MCF 10A (cell line): ENCODE measurements around the gene RMDN3. TPM values are rescaled to one million over a fixed set of nuclear protein-coding genes. Genes with fewer than 3 reads are reported as not detected.

ENCODE experiments used
- BruUV-seq: library from RNA; stranded (reverse); fragments of 400-500 nt; replicated peaks from 2 replicates; lab custom pipeline; 2021; lab: Mats Ljungman, UMichigan
- CTCF ChIA-PET: fragments of 300-600 bp; sonication (Branson Sonifier 250); formaldehyde crosslinking; extraction: SDS; loops from one replicate; lab custom pipeline; 2021; ENCODE audit warnings: antibody characterized with exemption, inconsistent platforms; lab: Yijun Ruan, JAX
- POLR2A ChIA-PET: fragments of 300-600, 350-650 bp; sonication (Branson Sonifier 250); formaldehyde crosslinking; extraction: SDS; loops from one replicate; lab custom pipeline; 2020; ENCODE audit warnings: antibody characterized with exemption, inconsistent platforms; lab: Yijun Ruan, JAX
- DNase-seq: peaks from one replicate; pipeline ENCODE4 v3.0.0-alpha.2; 2018; ENCODE audit not compliant: unreplicated experiment
- H3K27ac Mint-ChIP-seq: one replicate; pipeline ENCODE4 v1.8.0; 2022; ENCODE audit warnings: mild to moderate bottlenecking, low read depth, mixed read lengths; ENCODE audit not compliant: unreplicated experiment
- H3K27me3 Mint-ChIP-seq: one replicate; pipeline ENCODE4 v1.8.0; 2022; ENCODE audit warnings: mixed read lengths; ENCODE audit not compliant: insufficient read depth, unreplicated experiment
- H3K36me3 Mint-ChIP-seq: one replicate; pipeline ENCODE4 v1.8.0; 2022; ENCODE audit warnings: mild to moderate bottlenecking, moderate library complexity, mixed read lengths; ENCODE audit not compliant: insufficient read depth, unreplicated experiment
- H3K4me1 Mint-ChIP-seq: one replicate; pipeline ENCODE4 v1.8.0; 2022; ENCODE audit warnings: mixed read lengths; ENCODE audit not compliant: insufficient read depth, unreplicated experiment
- H3K4me3 Mint-ChIP-seq: one replicate; pipeline ENCODE4 v1.8.0; 2022; ENCODE audit warnings: mild to moderate bottlenecking, moderate library complexity, mixed read lengths; ENCODE audit not compliant: unreplicated experiment
- H3K9me3 Mint-ChIP-seq: one replicate; pipeline ENCODE4 v1.8.0; 2022; ENCODE audit warnings: mixed read lengths; ENCODE audit not compliant: unreplicated experiment
- CTCF ChIP-seq: fragments of 200-600 bp; IDR thresholded peaks from one replicate; pipeline ENCODE4 v1.8.0; 2022; ENCODE audit warnings: antibody characterized with exemption, mild to moderate bottlenecking; ENCODE audit not compliant: unreplicated experiment
- intact Hi-C: fragments of 100-400 bp; cut with micrococcal nuclease; formaldehyde crosslinking; loops from 2 replicates; pipeline ENCODE4 v1.14.1; 2022
- total RNA-seq: library from RNA; stranded (reverse); gene quantifications from 2 replicates; pipeline ENCODE4 v1.2.3, GENCODE V29; 2022

The RMDN3 gene
- total RNA-seq, 1 experiment from 2014 or later, result 36.1 TPM

GRCh38 chr15:40762919-40763800 is 8.1 kb upstream of the RMDN3 start:
- POLR2A ChIA-PET, result interaction anchor here (0.7 to 4.2 kb wide), 6 partner anchors 14 to 583 kb away, joined by 3 to 28 read pairs (median 4); partner anchors contain the start of genes RAD51, SPINT1 and VPS18
- Mint-ChIP-seq H3K36me3 (peaks cover 28% of the 10 kb centered on the region), H3K27ac (no peak overlapping the region)

GRCh38 chr15:40759961-40760360 is 4.9 kb upstream of the RMDN3 start:
- no peak overlapping the region for H3K4me3 Mint-ChIP-seq
- intact Hi-C loops, result loop anchor here (10.0 kb wide), 1 partner anchor 165 kb away; the partner anchor contains the start of gene KNL1
- POLR2A ChIA-PET, result interaction anchor here (0.7 to 0.9 kb wide), 2 partner anchors 10 to 167 kb away, joined by 3 to 5 read pairs; partner anchors contain the start of gene C15orf62
- H3K27me3 Mint-ChIP-seq, result no peaks in the 10 kb centered on the region
- CTCF ChIA-PET, result interaction anchor here (0.7 kb wide), 1 partner anchor 171 kb away, joined by 3 read pairs; no protein-coding TSS in a partner anchor
- H3K36me3 Mint-ChIP-seq, result peaks cover 8% of the 10 kb centered on the region
- no peaks in the 10 kb centered on the region for H3K9me3 Mint-ChIP-seq
- H3K4me1 Mint-ChIP-seq, result peaks cover under 1% of the 10 kb centered on the region
- DNase-seq, result no peak
- H3K27ac Mint-ChIP-seq, result no peak overlapping the region
- TF ChIP-seq CTCF, result no peak
- no TSS peak for BruUV-seq

More at GRCh38 chr15:40762919-40763800, 8.1 kb upstream of the RMDN3 start:
- Mint-ChIP-seq H3K27me3 (no peaks in the 10 kb centered on the region), H3K9me3 (no peaks in the 10 kb centered on the region), H3K4me1 (peaks cover 19% of the 10 kb centered on the region), H3K4me3 (peak overlapping the region; percentile 68)
- TF ChIP-seq CTCF, result no peak
- CTCF ChIA-PET, result interaction anchor here (0.6 to 1.5 kb wide), 4 partner anchors 16 to 65 kb away, joined by 3 read pairs; partner anchors contain the start of gene DNAJC17
- intact Hi-C loops, result loop anchor here (10.0 kb wide), 1 partner anchor 168 kb away; the partner anchor contains the start of gene KNL1
- DNase-seq, result peak; percentile 70
- no TSS peak for BruUV-seq

GRCh38 chr15:40756938-40757337 is 1.9 kb upstream of the RMDN3 start:
- ChIA-PET CTCF (interaction anchor here (0.7 kb wide), 1 partner anchor 135 kb away, joined by 3 read pairs; no protein-coding TSS in a partner anchor), POLR2A (interaction anchor here (1.0 to 2.7 kb wide), 4 partner anchors 9 to 137 kb away, joined by 3 to 13 read pairs (median 4); partner anchors contain the start of genes C15orf62 and VPS18)
- Mint-ChIP-seq H3K36me3 (no peaks in the 10 kb centered on the region), H3K27me3 (no peaks in the 10 kb centered on the region), H3K27ac (peak overlapping the region; percentile 40), H3K4me3 (no peak overlapping the region), H3K4me1 (no peaks in the 10 kb centered on the region), H3K9me3 (no peaks in the 10 kb centered on the region)
- no TSS peak for BruUV-seq
- no peak for DNase-seq
- intact Hi-C loops, result no loop called here
- no peak for TF ChIP-seq CTCF

GRCh38 chr15:40755812-40756208 is 756 bp upstream of the RMDN3 start:
- no peaks in the 10 kb centered on the region for H3K27me3 Mint-ChIP-seq
- no peak for DNase-seq
- no peaks in the 10 kb centered on the region for H3K4me1 Mint-ChIP-seq
- CTCF ChIA-PET, result interaction anchor here (0.5 to 0.7 kb wide), 3 partner anchors 82 to 258 kb away, joined by 3 to 4 read pairs (median 3); no protein-coding TSS in a partner anchor
- peak overlapping the region; percentile 89 for H3K27ac Mint-ChIP-seq
- H3K4me3 Mint-ChIP-seq, result peak overlapping the region; percentile 93
- no peak for TF ChIP-seq CTCF
- POLR2A ChIA-PET, result interaction anchor here (1.0 to 2.7 kb wide), 3 partner anchors 9 to 14 kb away, joined by 3 to 13 read pairs (median 6); partner anchors contain the start of gene C15orf62
- BruUV-seq, result no TSS peak
- intact Hi-C loops, result no loop called here
- no peaks in the 10 kb centered on the region for H3K9me3 Mint-ChIP-seq
- H3K36me3 Mint-ChIP-seq, result peaks cover 2% of the 10 kb centered on the region
